WI38 (cell line): ENCODE results near the gene USHBP1.
"Not testable (repeated sequence)": the region's sequence is repeated elsewhere in the genome, so short reads cannot be mapped to it uniquely, and the experiment has no call there.

Source experiments
- H3K4me3 ChIP-seq: 2 replicates; pipeline ENCODE4 v1.5.1; 2011; ENCODE audit warnings: low read depth, mild to moderate bottlenecking, control low read depth, low read length
- CTCF ChIP-seq: IDR thresholded peaks from 2 replicates; pipeline ENCODE4 v1.5.1; 2012; ENCODE audit warnings: low read depth, mild to moderate bottlenecking, control low read depth, low read length

Gene USHBP1

GRCh38 chr19:17285415-17286135 is 21.0 kb upstream of the USHBP1 start:
- no peak overlapping the region for H3K4me3 ChIP-seq
- TF ChIP-seq CTCF, result no peak

GRCh38 chr19:17283504-17283996 is 19.0 kb upstream of the USHBP1 start:
- no peak for TF ChIP-seq CTCF
- no peak overlapping the region for H3K4me3 ChIP-seq

- TF ChIP-seq CTCF, result peak; percentile 85
- peak overlapping the region; percentile 50 for H3K4me3 ChIP-seq
These were observed 18.1 kb upstream of the USHBP1 start for GRCh38 chr19:17282488-17283125.

GRCh38 chr19:17281391-17282304 is 17.1 kb upstream of the USHBP1 start, which contains the start of gene ANKLE1:
TSS of gene ANKLE1 (plus strand) at chr19:17281901. CDS start at chr19:17281921, 20 bp downstream.
- no peak for TF ChIP-seq CTCF
- peak within 1 kb of the TSS; percentile 50 for H3K4me3 ChIP-seq

- H3K4me3 ChIP-seq, result no peak overlapping the region
- TF ChIP-seq CTCF, result no peak
These were observed 14.9 kb upstream of the USHBP1 start for GRCh38 chr19:17279436-17279835.

GRCh38 chr19:17275441-17276175 is 11.1 kb upstream of the USHBP1 start:
- no peak for TF ChIP-seq CTCF
- H3K4me3 ChIP-seq, result no peak overlapping the region

GRCh38 chr19:17274892-17275291 is 10.3 kb upstream of the USHBP1 start:
- H3K4me3 ChIP-seq, result not testable (repeated sequence)
